ENCODE measurements around the gene ADAMTS17. TPM values are rescaled to one million over a fixed set of nuclear protein-coding genes. Genes with fewer than 3 reads are reported as not detected.

Gene ADAMTS17
- total RNA-seq, 1 donor from 2014 or later: 0.47 TPM

- Mint-ChIP-seq H3K27me3 (peaks cover 27% of the 10 kb centered on the region), H3K36me3 (ENCODE audit: low read depth) (peaks cover 2% of the 10 kb centered on the region), H3K4me1 (peaks cover 36% of the 10 kb centered on the region), H3K9me3 (no peaks in the 10 kb centered on the region), H3K27ac (no peak overlapping the region), H3K4me3 (no peak overlapping the region)
- peak; percentile 56 for DNase-seq
- intact Hi-C loops (cut with micrococcal nuclease): loop anchor here (5.0 kb wide), 1 partner anchor 225 kb away; no protein-coding TSS in a partner anchor
Measured at GRCh38 chr15:100337096-100338044, 4.4 kb downstream of the ADAMTS17 start.

GRCh38 chr15:100336061-100336460 lies 5.7 kb downstream of the ADAMTS17 start:
- intact Hi-C loops (cut with micrococcal nuclease): loop anchor here (5.0 kb wide), 1 partner anchor 224 kb away; no protein-coding TSS in a partner anchor
- Mint-ChIP-seq H3K4me1 (peaks cover 44% of the 10 kb centered on the region), H3K27ac (no peak overlapping the region), H3K9me3 (no peaks in the 10 kb centered on the region), H3K36me3 (ENCODE audit: low read depth) (peaks cover 2% of the 10 kb centered on the region), H3K27me3 (peaks cover 30% of the 10 kb centered on the region), H3K4me3 (no peak overlapping the region)
- DNase-seq: no peak

GRCh38 chr15:100335335-100335999 lies 6.3 kb downstream of the ADAMTS17 start:
- intact Hi-C loops (cut with micrococcal nuclease): loop anchor here (5.0 kb wide), 1 partner anchor 223 kb away; no protein-coding TSS in a partner anchor
- Mint-ChIP-seq H3K27ac (no peak overlapping the region), H3K9me3 (no peaks in the 10 kb centered on the region), H3K4me3 (no peak overlapping the region), H3K4me1 (peaks cover 49% of the 10 kb centered on the region), H3K36me3 (ENCODE audit: low read depth) (peaks cover 2% of the 10 kb centered on the region), H3K27me3 (peaks cover 30% of the 10 kb centered on the region)
- DNase-seq: peak; percentile 58

DNA sequence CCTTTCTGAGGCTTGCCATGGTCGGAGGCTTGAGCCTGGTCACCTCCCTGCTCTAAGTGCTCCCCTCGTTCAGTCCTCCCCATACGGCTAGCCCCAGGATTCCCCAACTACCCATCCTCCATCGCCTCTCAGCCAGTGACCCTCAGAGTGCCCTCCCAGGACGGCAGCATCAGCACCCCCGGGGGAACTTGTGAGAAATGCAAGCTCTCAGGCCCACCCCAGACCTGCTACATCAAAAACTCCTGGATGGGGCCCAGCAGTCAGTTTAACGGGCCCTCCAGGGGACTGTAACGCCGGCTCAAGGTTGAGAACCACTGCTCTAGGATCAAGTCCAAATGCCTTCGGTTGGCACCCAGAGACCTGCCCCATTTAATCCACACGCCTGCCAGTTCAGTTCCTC lies 6.9 kb downstream of the ADAMTS17 start:
- Mint-ChIP-seq H3K27me3 (peaks cover 24% of the 10 kb centered on the region), H3K36me3 (ENCODE audit: low read depth) (peaks cover 2% of the 10 kb centered on the region), H3K27ac (no peak overlapping the region), H3K4me1 (peaks cover 53% of the 10 kb centered on the region), H3K4me3 (no peak overlapping the region), H3K9me3 (no peaks in the 10 kb centered on the region)
- intact Hi-C loops (cut with micrococcal nuclease): loop anchor here (5.0 kb wide), 1 partner anchor 223 kb away; no protein-coding TSS in a partner anchor
- DNase-seq: no peak

GRCh38 chr15:100334456-100334855 lies 7.3 kb downstream of the ADAMTS17 start:
- DNase-seq: peak; percentile 53
- peaks cover 20% of the 10 kb centered on the region for H3K27me3 Mint-ChIP-seq
- H3K27ac Mint-ChIP-seq: no peak overlapping the region
- intact Hi-C loops (cut with micrococcal nuclease): no loop called here
- no peaks in the 10 kb centered on the region for H3K9me3 Mint-ChIP-seq
- H3K4me3 Mint-ChIP-seq: no peak overlapping the region
- peaks cover 2% of the 10 kb centered on the region for H3K36me3 Mint-ChIP-seq (ENCODE audit: low read depth)
- peaks cover 54% of the 10 kb centered on the region for H3K4me1 Mint-ChIP-seq

- DNase-seq: peak; percentile 56
- H3K27me3 Mint-ChIP-seq: peaks cover 15% of the 10 kb centered on the region
- H3K9me3 Mint-ChIP-seq: no peaks in the 10 kb centered on the region
- intact Hi-C loops (cut with micrococcal nuclease): no loop called here
- H3K36me3 Mint-ChIP-seq (ENCODE audit: low read depth): peaks cover 2% of the 10 kb centered on the region
- H3K4me1 Mint-ChIP-seq: peaks cover 51% of the 10 kb centered on the region
- H3K4me3 Mint-ChIP-seq: no peak overlapping the region
- no peak overlapping the region for H3K27ac Mint-ChIP-seq
Measured at GRCh38 chr15:100334015-100334414, 7.8 kb downstream of the ADAMTS17 start.

DNA sequence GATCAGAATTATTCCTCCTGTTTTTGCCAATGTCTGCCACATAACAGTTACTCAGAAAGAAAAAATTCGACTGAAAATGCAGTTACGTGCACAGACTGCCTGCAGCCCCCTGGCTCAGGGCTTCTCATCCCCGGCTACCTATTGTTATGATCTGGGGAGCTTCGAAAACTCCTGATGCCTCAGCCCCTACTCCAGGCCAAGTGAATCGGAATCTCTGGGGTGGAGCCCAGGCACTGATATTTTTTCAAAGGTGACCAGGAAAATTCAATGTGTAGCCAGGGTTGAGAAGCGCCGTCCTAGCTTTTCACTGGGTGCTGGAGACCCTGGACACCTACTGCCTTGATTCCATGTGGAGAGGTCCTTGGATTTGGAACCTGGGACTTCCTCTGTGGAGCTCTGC lies 8.5 kb downstream of the ADAMTS17 start:
- no peaks in the 10 kb centered on the region for H3K9me3 Mint-ChIP-seq
- intact Hi-C loops (cut with micrococcal nuclease): no loop called here
- no peak overlapping the region for H3K27ac Mint-ChIP-seq
- H3K4me3 Mint-ChIP-seq: no peak overlapping the region
- peaks cover 10% of the 10 kb centered on the region for H3K27me3 Mint-ChIP-seq
- peaks cover 2% of the 10 kb centered on the region for H3K36me3 Mint-ChIP-seq (ENCODE audit: low read depth)
- no peak for DNase-seq
- H3K4me1 Mint-ChIP-seq: peaks cover 45% of the 10 kb centered on the region

DNA sequence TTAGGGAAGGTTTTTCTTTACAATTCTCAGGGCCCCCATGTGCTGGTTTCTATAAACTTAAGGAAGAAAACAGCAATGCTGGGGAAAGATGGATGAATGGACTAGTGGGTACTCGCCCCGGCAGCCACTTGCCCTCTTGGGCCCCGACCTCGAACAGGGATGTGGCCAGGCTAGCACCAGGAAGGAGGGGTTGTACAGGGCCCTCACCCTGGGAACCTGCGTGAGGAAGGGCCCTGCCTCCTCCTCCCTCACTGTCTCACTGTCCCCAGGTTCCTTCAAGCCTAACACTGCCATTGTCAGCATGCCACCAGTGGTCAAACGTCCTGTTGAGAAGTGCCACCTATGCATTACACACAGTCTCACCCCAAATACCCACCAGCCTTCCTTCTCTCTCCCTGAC lies 9.1 kb downstream of the ADAMTS17 start:
- no peak overlapping the region for H3K4me3 Mint-ChIP-seq
- intact Hi-C loops (cut with micrococcal nuclease): no loop called here

DNA sequence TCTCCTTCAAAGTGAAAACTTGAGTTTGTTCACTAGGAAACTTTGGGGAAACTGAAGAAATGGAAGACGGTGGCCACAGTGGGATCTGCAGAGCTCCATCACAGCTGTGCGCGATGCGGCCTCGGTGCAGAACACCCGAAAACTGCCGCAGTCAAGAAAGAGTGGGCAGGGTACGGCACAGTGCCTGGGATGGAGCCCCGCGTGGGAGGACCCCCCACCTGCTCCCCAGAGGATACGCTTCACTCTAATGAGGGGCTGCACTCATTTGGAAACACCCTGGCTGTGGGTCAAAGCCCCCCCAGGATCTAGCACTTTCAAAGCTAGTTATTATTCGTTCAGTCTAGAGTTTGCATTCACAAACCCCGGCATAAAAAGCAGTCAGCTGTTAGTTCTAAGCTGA lies 9.5 kb downstream of the ADAMTS17 start:
- no peaks in the 10 kb centered on the region for H3K9me3 Mint-ChIP-seq
- peaks cover 11% of the 10 kb centered on the region for H3K27me3 Mint-ChIP-seq
- no peak overlapping the region for H3K27ac Mint-ChIP-seq
- peaks cover 2% of the 10 kb centered on the region for H3K36me3 Mint-ChIP-seq (ENCODE audit: low read depth)
- H3K4me3 Mint-ChIP-seq: no peak overlapping the region
- H3K4me1 Mint-ChIP-seq: peaks cover 45% of the 10 kb centered on the region
- intact Hi-C loops (cut with micrococcal nuclease): no loop called here
- DNase-seq: no peak

More for the DNA sequence above, 9.1 kb downstream of the ADAMTS17 start:
- Mint-ChIP-seq H3K36me3 (ENCODE audit: low read depth) (peaks cover 2% of the 10 kb centered on the region), H3K9me3 (no peaks in the 10 kb centered on the region), H3K27ac (no peak overlapping the region), H3K4me1 (peaks cover 45% of the 10 kb centered on the region), H3K27me3 (peaks cover 10% of the 10 kb centered on the region)
- peak; percentile 55 for DNase-seq

- peaks cover 10% of the 10 kb centered on the region for H3K27me3 Mint-ChIP-seq
- DNase-seq: peak; percentile 82
- H3K27ac Mint-ChIP-seq: no peak overlapping the region
- H3K4me1 Mint-ChIP-seq: peaks cover 42% of the 10 kb centered on the region
- peak overlapping the region; percentile 71 for H3K4me3 Mint-ChIP-seq
- intact Hi-C loops (cut with micrococcal nuclease): no loop called here
- H3K36me3 Mint-ChIP-seq (ENCODE audit: low read depth): peaks cover 2% of the 10 kb centered on the region
- H3K9me3 Mint-ChIP-seq: no peaks in the 10 kb centered on the region
Measured at GRCh38 chr15:100330629-100331215, 11.1 kb downstream of the ADAMTS17 start.

GRCh38 chr15:100330221-100330620 lies 11.6 kb downstream of the ADAMTS17 start:
- peaks cover 2% of the 10 kb centered on the region for H3K36me3 Mint-ChIP-seq (ENCODE audit: low read depth)
- intact Hi-C loops (cut with micrococcal nuclease): no loop called here
- peaks cover 14% of the 10 kb centered on the region for H3K27me3 Mint-ChIP-seq
- peak; percentile 68 for DNase-seq
- no peaks in the 10 kb centered on the region for H3K9me3 Mint-ChIP-seq
- H3K27ac Mint-ChIP-seq: no peak overlapping the region
- H3K4me1 Mint-ChIP-seq: peaks cover 38% of the 10 kb centered on the region
- H3K4me3 Mint-ChIP-seq: peak overlapping the region; percentile 71

DNA sequence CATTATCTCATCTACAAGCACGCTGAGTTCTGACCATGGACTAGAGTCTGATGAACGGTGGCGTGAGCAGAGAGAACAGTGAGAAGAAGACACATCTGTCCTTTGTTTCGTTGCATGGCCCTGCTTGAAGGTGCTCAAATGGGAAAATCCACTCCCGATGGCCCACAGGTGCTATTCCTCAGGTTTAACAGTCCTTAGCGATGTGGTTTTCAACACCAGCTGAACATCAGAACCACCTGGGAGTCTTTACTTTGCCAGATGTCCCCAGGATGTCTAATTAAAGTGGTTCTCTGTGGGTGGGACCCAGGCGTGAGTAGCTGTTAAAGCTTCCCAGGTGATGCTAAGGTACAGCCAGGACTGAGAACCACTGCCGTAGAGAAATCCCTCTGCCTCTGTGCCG lies 13.0 kb downstream of the ADAMTS17 start:
- no peak for DNase-seq
- intact Hi-C loops (cut with micrococcal nuclease): no loop called here
- Mint-ChIP-seq H3K27me3 (peaks cover 14% of the 10 kb centered on the region), H3K4me3 (no peak overlapping the region), H3K9me3 (no peaks in the 10 kb centered on the region), H3K27ac (no peak overlapping the region), H3K36me3 (ENCODE audit: low read depth) (peaks cover 2% of the 10 kb centered on the region), H3K4me1 (peaks cover 30% of the 10 kb centered on the region)

- no peak for DNase-seq
- H3K9me3 Mint-ChIP-seq: no peaks in the 10 kb centered on the region
- no peaks in the 10 kb centered on the region for H3K4me1 Mint-ChIP-seq
- no peak overlapping the region for H3K4me3 Mint-ChIP-seq
- H3K27me3 Mint-ChIP-seq: no peaks in the 10 kb centered on the region
- H3K27ac Mint-ChIP-seq: no peak overlapping the region
- H3K36me3 Mint-ChIP-seq (ENCODE audit: low read depth): no peaks in the 10 kb centered on the region
- intact Hi-C loops (cut with micrococcal nuclease): no loop called here
Measured at GRCh38 chr15:100318880-100319279, 22.9 kb downstream of the ADAMTS17 start.

Data from activated CD4-positive, alpha-beta T cell treated with anti-CD3 and anti-CD28 coated beads, Interleukin-2, amount 10 ng/mL, durations not matched to agents 24 days and 14 days (primary cell).